HG02571 (cell line): ENCODE data around the gene POTEF.
"Not testable (repeated sequence)": the region's sequence is repeated elsewhere in the genome, so short reads cannot be mapped to it uniquely, and the experiment has no call there.

Experiments
- ATAC-seq: cut with Tn5 transposase; IDR thresholded peaks from one replicate; pipeline ENCODE4 v1.9.1; 2021; ENCODE audit warnings: mild to moderate bottlenecking, moderate library complexity; ENCODE audit not compliant: unreplicated experiment

The POTEF gene

GRCh38 chr2:130129120-130129829 lies at the start of gene POTEF:
TSS of gene POTEF (minus strand) at chr2:130129222. CDS start at chr2:130120515, 8,707 bp downstream.
- ATAC-seq = not testable (repeated sequence)

GRCh38 chr2:130174866-130175265 lies 45.8 kb upstream of the POTEF start:
- ATAC-seq = not testable (repeated sequence)

- ATAC-seq = no peak
Observed at GRCh38 chr2:130169896-130170295, 40.9 kb upstream of the POTEF start.

- not testable (repeated sequence) for ATAC-seq
Observed at GRCh38 chr2:130169163-130169562, 40.1 kb upstream of the POTEF start.

GRCh38 chr2:130166611-130167010 lies 37.6 kb upstream of the POTEF start:
- not testable (repeated sequence) for ATAC-seq

- ATAC-seq = no peak
Observed at GRCh38 chr2:130165293-130166016, 36.4 kb upstream of the POTEF start.

- ATAC-seq = no peak
Observed at GRCh38 chr2:130162968-130163367, 33.9 kb upstream of the POTEF start.

GRCh38 chr2:130162486-130162885 lies 33.5 kb upstream of the POTEF start:
- not testable (repeated sequence) for ATAC-seq

GRCh38 chr2:130160838-130161705 lies 32.0 kb upstream of the POTEF start:
- not testable (repeated sequence) for ATAC-seq

GRCh38 chr2:130160131-130160530 lies 31.1 kb upstream of the POTEF start:
- no peak for ATAC-seq

GRCh38 chr2:130159376-130159775 lies 30.4 kb upstream of the POTEF start:
- not testable (repeated sequence) for ATAC-seq

- no peak for ATAC-seq
Observed at GRCh38 chr2:130158631-130159030, 29.6 kb upstream of the POTEF start.

- peak; percentile 83 for ATAC-seq
Observed at GRCh38 chr2:130157825-130158514, 28.9 kb upstream of the POTEF start.

GRCh38 chr2:130157354-130157753 lies 28.3 kb upstream of the POTEF start:
- ATAC-seq = peak; percentile 41

- no peak for ATAC-seq
Observed at GRCh38 chr2:130156624-130157004, 27.6 kb upstream of the POTEF start.

- ATAC-seq = not testable (repeated sequence)
Observed at GRCh38 chr2:130155956-130156623, 27.1 kb upstream of the POTEF start.

- ATAC-seq = no peak
Observed at GRCh38 chr2:130154773-130155765, 26.0 kb upstream of the POTEF start.

GRCh38 chr2:130154423-130154770 lies 25.4 kb upstream of the POTEF start:
- not testable (repeated sequence) for ATAC-seq
